Muscle of leg (tissue), 11 donors: ENCODE data around the gene BAMBI. TPM values are rescaled to one million over a fixed set of nuclear protein-coding genes. Genes with fewer than 3 reads are reported as not detected.

Experiments used
- DNase-seq: peaks from one replicate; pipeline ENCODE4 v3.0.0; 2013
- H3K27ac ChIP-seq: one replicate; pipeline ENCODE4 v1.5.1; 2013; ENCODE audit warnings: mild to moderate bottlenecking, low read length, control low read depth
- H3K27me3 ChIP-seq: one replicate; pipeline ENCODE4 v1.6.1; 2013; ENCODE audit warnings: low read length; ENCODE audit not compliant: control insufficient read depth, insufficient read depth
- H3K36me3 ChIP-seq: one replicate; pipeline ENCODE4 v1.6.1; 2013; ENCODE audit warnings: low read length; ENCODE audit not compliant: control insufficient read depth, insufficient read depth
- H3K4me1 ChIP-seq: one replicate; pipeline ENCODE4 v1.6.1; 2013; ENCODE audit warnings: low read length; ENCODE audit not compliant: control insufficient read depth, insufficient read depth
- H3K4me3 ChIP-seq: one replicate; pipeline ENCODE4 v1.5.1; 2013; ENCODE audit warnings: low read length, control low read depth
- H3K9me3 ChIP-seq: replicated peaks from 2 replicates; pipeline ENCODE4 v1.6.1; 2013; ENCODE audit warnings: low read depth, low read length; ENCODE audit not compliant: control insufficient read depth
- WGBS: methylation state at CpG from one replicate; pipeline ENCODE4 v1.1.5; 2013; ENCODE audit warnings: missing lambda C conversion rate; ENCODE audit not compliant: insufficient coverage; 5-methylcytosine and 5-hydroxymethylcytosine counted together
- polyA plus RNA-seq, 8 donors: library from polyadenylated mRNA; unstranded; fragments of 120-200 nt; gene quantifications; one replicate each; pipeline versions ENCODE4 v1.2.1 to v1.2.3, GENCODE V29; 2013; ENCODE audit warnings: inconsistent platforms in 1 of 8, low replicate concordance in 1 of 8; ENCODE audit not compliant: insufficient read length in 8 of 8, insufficient read depth in 1 of 8
- total RNA-seq: library from RNA; stranded (reverse); fragments of 120-200 nt; gene quantifications from one replicate; pipeline ENCODE4 v1.2.4, GENCODE V29; 2013

Gene BAMBI
- total and polyA plus RNA-seq, 9 donors: 1.6 to 10.0 (median 5.4) TPM

DNA sequence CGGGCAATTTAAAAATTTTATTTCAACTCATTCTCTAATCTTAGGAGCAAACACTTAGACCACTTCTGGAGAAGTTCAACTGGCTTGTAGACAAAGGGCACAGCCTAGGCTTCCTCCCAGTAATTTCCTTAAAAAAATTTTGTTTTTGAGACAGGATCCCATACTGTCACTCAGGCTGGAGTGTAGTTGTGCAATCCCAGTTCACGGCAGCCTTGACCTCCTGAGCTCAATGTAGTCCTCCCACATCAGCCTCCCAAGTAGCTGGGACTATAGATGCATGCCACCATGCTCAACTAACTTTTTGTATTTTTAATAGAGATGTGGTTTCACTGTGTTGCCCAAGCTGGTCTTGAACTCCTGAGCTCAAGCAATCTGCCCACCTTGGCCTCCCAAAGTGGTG lies 38.4 kb downstream of the BAMBI start:
- Histone ChIP-seq H3K9me3 (no peaks in the 10 kb centered on the region), H3K27me3 (peaks cover 10% of the 10 kb centered on the region), H3K4me1 (no peaks in the 10 kb centered on the region), H3K27ac (no peak overlapping the region), H3K4me3 (no peak overlapping the region), H3K36me3 (no peaks in the 10 kb centered on the region)
- DNase-seq: no peak
- WGBS: no CpG with 5 or more reads among the region's 2 CpGs

GRCh38 chr10:28716748-28717147 lies 39.4 kb downstream of the BAMBI start:
- no peaks in the 10 kb centered on the region for H3K9me3 ChIP-seq
- no peaks in the 10 kb centered on the region for H3K36me3 ChIP-seq
- H3K4me1 ChIP-seq: peaks cover 3% of the 10 kb centered on the region
- WGBS: 75% methylated on average over 1 of the region's 1 CpG
- no peak overlapping the region for H3K4me3 ChIP-seq
- DNase-seq: no peak
- no peak overlapping the region for H3K27ac ChIP-seq
- peaks cover 18% of the 10 kb centered on the region for H3K27me3 ChIP-seq

DNA sequence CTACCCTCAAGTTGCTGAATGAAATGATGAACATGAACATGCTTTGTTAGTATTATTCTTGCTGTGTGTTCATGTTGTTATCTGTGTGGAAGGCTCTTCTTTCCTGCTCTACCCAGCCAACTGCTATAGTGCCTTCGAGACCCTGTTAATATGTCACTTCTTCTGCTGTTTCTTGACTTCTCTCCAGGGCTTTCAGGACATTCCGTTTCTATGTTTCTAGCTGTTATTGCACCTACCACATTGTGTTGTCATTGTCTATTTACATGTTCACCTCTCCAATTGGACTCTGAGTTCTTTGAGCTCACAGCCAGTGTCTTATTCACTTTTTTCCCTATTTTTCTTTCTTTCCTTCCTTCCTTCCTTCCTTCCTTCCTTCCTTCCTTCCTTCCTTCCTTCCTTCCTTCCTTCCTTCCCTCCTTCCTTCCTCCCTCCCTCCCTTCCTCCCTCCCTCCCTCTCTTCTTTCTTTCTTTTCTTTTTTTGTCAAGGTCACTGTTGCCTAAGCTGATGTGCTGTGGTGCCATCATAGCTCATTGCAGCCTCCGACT lies 40.4 kb downstream of the BAMBI start:
- Histone ChIP-seq H3K9me3 (no peaks in the 10 kb centered on the region), H3K36me3 (no peaks in the 10 kb centered on the region), H3K27ac (no peak overlapping the region), H3K27me3 (peaks cover 28% of the 10 kb centered on the region), H3K4me1 (peaks cover 12% of the 10 kb centered on the region), H3K4me3 (no peak overlapping the region)
- no peak for DNase-seq
- WGBS: 72% methylated on average over 2 of the region's 3 CpGs

DNA sequence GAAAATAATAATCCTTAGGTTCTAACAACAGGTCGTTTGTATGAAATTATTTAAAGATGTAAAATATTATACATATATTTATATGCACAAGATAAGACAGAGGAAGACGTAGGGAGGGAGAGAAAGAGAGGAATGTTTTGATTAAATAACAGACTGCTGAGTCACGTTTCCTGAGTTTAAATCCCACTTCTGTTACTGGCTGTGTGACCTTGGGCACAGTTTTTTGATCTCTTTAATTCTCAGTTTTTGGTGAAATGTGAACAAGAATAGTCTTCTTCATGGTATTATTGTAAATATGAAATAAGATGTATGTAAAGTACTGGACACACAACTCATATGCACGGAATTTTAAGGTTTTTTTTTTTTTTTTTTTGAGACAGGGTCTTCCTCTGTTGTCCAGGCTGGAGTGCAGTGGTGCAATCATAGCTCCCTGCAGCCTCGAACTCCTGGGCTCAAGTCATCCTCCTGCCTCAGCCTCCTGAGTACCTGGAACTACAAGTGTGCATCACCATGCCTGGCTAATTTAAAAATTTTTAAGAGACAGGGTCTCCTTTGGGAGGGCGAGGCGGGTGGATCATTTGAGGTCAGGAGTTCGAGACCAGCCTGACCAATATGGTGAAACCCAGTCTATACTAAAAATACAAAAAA lies 42.6 kb downstream of the BAMBI start:
- WGBS: 66% methylated on average over 3 of the region's 8 CpGs

DNA sequence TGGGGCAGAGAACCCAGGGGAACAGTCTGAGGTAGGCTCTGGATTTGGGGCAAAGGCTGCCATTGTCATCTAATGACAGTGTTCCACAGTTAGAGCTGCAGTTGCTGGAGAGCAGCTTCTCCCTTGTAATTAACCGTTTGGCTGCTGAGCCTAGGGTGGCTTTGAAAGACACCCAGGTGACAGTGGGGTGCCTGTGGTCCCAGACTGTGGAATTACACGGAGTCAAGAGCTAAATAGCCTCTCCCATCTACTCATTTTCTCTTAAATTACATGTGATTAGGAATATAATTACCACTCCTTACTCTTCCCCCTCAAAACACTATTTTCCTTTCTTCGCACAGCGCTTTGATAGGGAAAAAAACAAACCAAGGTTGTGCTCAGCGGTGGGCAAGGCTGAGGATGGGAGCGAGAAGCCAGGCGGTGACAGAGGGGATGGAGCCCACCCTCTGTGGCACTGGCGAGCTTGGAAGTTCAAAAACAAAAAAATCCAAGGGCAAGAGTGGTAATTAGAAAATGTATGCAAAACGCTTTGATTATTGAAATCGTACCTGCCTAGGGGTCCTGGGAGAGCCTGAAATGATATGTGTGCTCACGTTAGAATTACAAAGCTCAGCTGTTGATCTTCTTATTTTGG lies 44.1 kb downstream of the BAMBI start:
- Histone ChIP-seq H3K27me3 (peaks cover 25% of the 10 kb centered on the region), H3K4me1 (peaks cover 12% of the 10 kb centered on the region), H3K27ac (no peak overlapping the region), H3K4me3 (no peak overlapping the region), H3K9me3 (no peaks in the 10 kb centered on the region), H3K36me3 (no peaks in the 10 kb centered on the region)
- DNase-seq: no peak
- 44% methylated on average over 5 of the region's 11 CpGs for WGBS

More for the DNA sequence above, 42.6 kb downstream of the BAMBI start:
- H3K27me3 ChIP-seq: peaks cover 25% of the 10 kb centered on the region
- H3K4me3 ChIP-seq: no peak overlapping the region
- DNase-seq: no peak
- H3K9me3 ChIP-seq: no peaks in the 10 kb centered on the region
- H3K36me3 ChIP-seq: no peaks in the 10 kb centered on the region
- no peak overlapping the region for H3K27ac ChIP-seq
- peaks cover 12% of the 10 kb centered on the region for H3K4me1 ChIP-seq

DNA sequence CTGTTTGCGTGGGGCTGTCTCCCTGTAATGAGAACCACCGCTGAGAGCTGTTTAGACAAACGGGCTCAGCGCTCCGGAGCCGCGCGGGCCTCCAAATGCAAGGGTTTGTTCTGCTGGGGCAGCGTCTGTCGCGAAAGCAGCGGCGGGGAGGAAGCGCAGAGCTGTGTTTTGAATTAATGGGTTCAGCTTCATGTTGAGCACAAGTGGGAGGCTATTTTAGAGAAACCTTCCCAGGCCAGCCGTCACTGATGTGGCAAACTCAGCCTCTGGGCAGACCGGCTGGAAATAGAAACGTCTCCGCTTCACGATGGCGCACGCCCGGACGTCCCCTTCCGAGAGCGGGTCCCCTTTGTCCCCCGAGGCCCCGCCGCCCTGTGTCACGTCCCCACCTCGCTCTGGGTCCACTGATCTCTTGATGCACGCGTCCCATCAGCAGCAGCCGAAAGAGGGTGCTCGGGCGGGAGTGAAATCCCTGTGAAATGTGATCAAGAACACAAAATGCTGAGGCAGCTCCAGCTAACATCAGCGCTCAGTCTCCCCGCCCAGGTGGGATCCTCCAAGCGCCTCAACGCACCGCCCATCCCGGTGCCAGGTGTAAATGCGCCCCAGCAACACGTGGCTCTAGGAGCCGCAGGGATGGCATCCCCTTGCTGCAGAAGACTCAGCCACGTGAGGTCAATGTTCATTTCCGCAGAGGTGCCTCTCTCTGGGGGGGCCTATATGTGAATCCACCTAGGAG lies 44.9 kb downstream of the BAMBI start:
- Histone ChIP-seq H3K4me1 (peaks cover 12% of the 10 kb centered on the region), H3K27ac (no peak overlapping the region), H3K4me3 (peak overlapping the region; percentile 39), H3K27me3 (peaks cover 25% of the 10 kb centered on the region), H3K9me3 (no peaks in the 10 kb centered on the region), H3K36me3 (no peaks in the 10 kb centered on the region)
- WGBS: 1% methylated on average over 41 of the region's 46 CpGs
- peak; percentile 55 for DNase-seq

DNA sequence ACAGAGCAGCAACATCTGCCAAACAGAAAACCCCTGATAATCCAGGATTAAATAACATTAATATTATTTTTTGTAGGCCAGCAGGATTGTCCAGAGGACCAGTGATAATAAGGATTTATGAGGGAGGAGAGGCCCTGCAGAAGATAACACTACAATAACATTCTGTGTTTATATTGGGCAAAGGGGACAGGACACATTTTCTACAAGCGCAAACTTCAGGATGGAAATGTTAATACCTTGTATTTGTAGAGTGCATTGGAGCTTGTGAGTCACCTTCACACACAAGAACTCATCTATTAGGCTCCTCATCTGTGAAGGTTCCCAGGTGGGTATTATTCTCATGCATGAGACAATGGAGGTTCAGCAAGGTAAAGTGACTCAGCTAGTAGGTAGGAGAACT lies 51.0 kb downstream of the BAMBI start:
- no CpG with 5 or more reads among the region's 1 CpG for WGBS
- Histone ChIP-seq H3K4me3 (no peak overlapping the region), H3K27me3 (peaks cover 2% of the 10 kb centered on the region), H3K36me3 (no peaks in the 10 kb centered on the region), H3K4me1 (no peaks in the 10 kb centered on the region), H3K27ac (no peak overlapping the region), H3K9me3 (no peaks in the 10 kb centered on the region)
- DNase-seq: no peak

DNA sequence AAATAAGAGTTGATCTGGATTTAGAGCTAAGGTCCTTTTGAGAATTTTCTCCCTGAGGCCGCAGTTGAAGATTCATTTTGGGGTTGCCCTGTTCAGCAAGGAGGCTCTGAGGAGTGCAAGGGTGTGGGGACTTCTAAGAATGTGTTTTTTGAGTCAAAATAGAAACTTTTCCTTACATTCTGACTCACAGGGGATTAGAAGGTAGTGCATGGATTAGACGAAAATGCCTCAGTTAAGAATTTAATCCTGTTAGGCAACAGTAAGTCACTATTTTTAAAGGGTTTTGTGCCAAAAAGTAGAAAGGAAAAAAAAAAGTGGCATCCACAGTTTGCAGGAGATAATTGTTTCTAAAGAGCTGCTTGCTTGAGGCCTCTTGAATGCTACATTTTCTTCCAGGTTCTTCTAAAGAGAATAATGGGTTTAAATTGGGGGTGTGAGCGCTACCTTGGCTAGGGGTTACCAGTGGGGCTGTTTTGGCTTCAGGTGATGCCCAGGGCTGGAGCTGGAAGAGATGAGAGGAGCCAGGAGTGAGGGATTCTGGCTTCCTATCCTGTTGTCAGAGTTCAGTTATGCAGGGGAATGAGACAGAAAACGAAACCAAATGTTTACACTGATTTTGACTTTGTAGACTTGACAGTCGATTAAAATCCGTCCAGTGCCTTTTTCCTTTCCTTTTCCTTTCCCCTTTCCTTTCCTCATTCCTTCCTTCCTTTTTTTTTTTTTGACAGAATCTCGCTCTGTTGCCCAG lies 52.9 kb downstream of the BAMBI start:
- peaks cover 6% of the 10 kb centered on the region for H3K9me3 ChIP-seq
- no peaks in the 10 kb centered on the region for H3K4me1 ChIP-seq
- H3K4me3 ChIP-seq: no peak overlapping the region
- no peaks in the 10 kb centered on the region for H3K27me3 ChIP-seq
- WGBS: 66% methylated on average over 4 of the region's 7 CpGs
- H3K27ac ChIP-seq: no peak overlapping the region
- H3K36me3 ChIP-seq: no peaks in the 10 kb centered on the region
- peak; percentile 15 for DNase-seq

GRCh38 chr10:28732091-28732490 lies 54.8 kb downstream of the BAMBI start:
- 88% methylated on average over 8 of the region's 8 CpGs for WGBS
- no peak overlapping the region for H3K27ac ChIP-seq
- no peaks in the 10 kb centered on the region for H3K36me3 ChIP-seq

More at GRCh38 chr10:28732091-28732490, 54.8 kb downstream of the BAMBI start:
- peaks cover 6% of the 10 kb centered on the region for H3K9me3 ChIP-seq
- H3K4me3 ChIP-seq: no peak overlapping the region
- H3K27me3 ChIP-seq: no peaks in the 10 kb centered on the region
- no peak for DNase-seq
- H3K4me1 ChIP-seq: no peaks in the 10 kb centered on the region
